Smooth muscle cell (in vitro differentiated cells): ENCODE measurements around the gene RNF227. TPM values are rescaled to one million over a fixed set of nuclear protein-coding genes. Genes with fewer than 3 reads are reported as not detected.

Experiments used
- DNase-seq: peaks from one replicate; lab custom pipeline; 2025; ENCODE audit not compliant: unreplicated experiment; lab: John Stamatoyannopoulos, UW
- H2AFZ ChIP-seq: fragments of 200-600 bp; sonication (generic); 2 replicates; pipeline ENCODE4 v1.6.0; 2016; ENCODE audit warnings: antibody characterized with exemption, low read depth, mild to moderate bottlenecking
- H3F3A ChIP-seq: fragments of 200-600 bp; sonication (generic); 2 replicates; pipeline ENCODE4 v1.6.0; 2017; ENCODE audit warnings: antibody characterized with exemption, low read depth
- H3K27ac ChIP-seq: fragments of 200-600 bp; sonication (generic); 2 replicates; pipeline ENCODE4 v1.5.1; 2016; ENCODE audit warnings: low read depth, mild to moderate bottlenecking
- H3K27me3 ChIP-seq: fragments of 200-600 bp; sonication (generic); 2 replicates; pipeline ENCODE4 v1.6.1; 2016; ENCODE audit warnings: low read depth, mild to moderate bottlenecking
- H3K36me3 ChIP-seq: fragments of 200-600 bp; sonication (generic); 2 replicates; pipeline ENCODE4 v1.5.1; 2016; ENCODE audit warnings: low read depth
- H3K4me1 ChIP-seq: fragments of 200-600 bp; sonication (generic); 2 replicates; pipeline ENCODE4 v1.5.1; 2016; ENCODE audit warnings: low read depth
- H3K4me2 ChIP-seq: fragments of 200-600 bp; sonication (generic); 2 replicates; pipeline ENCODE4 v1.6.0; 2016; ENCODE audit warnings: mild to moderate bottlenecking
- H3K4me3 ChIP-seq: fragments of 200-600 bp; sonication (generic); 2 replicates; pipeline ENCODE4 v1.5.1; 2016; ENCODE audit warnings: mild to moderate bottlenecking
- H3K79me2 ChIP-seq: fragments of 200-600 bp; sonication (generic); 2 replicates; pipeline ENCODE4 v1.6.0; 2016; ENCODE audit warnings: low read depth, mild to moderate bottlenecking
- H3K9ac ChIP-seq: fragments of 200-600 bp; sonication (generic); 2 replicates; pipeline ENCODE4 v1.6.0; 2016; ENCODE audit warnings: low read depth
- H3K9me3 ChIP-seq: fragments of 200-600 bp; sonication (generic); replicated peaks from 2 replicates; pipeline ENCODE4 v1.5.1; 2016; ENCODE audit warnings: low read depth
- H4K20me1 ChIP-seq: fragments of 200-600 bp; sonication (generic); 2 replicates; pipeline ENCODE4 v1.6.0; 2016; ENCODE audit warnings: low read depth
- CTCF ChIP-seq: fragments of 200-600 bp; sonication (generic); IDR thresholded peaks from 2 replicates; pipeline ENCODE4 v1.5.1; 2017; ENCODE audit warnings: borderline replicate concordance, mild to moderate bottlenecking, antibody characterized with exemption; ENCODE audit not compliant: insufficient read depth, poor library complexity, severe bottlenecking
- WGBS: methylation state at CpG from one replicate; pipeline ENCODE4 v1.1.7; 2016; ENCODE audit warnings: low lambda C conversion rate; 5-methylcytosine and 5-hydroxymethylcytosine counted together
- polyA plus RNA-seq: library from polyadenylated mRNA; unstranded; fragments of >200 nt; fragmentation: Nextera tagmentation; extraction: Ambion mirVana; gene quantifications from 2 replicates; pipeline ENCODE4 v1.2.1, GENCODE V29; 2016
- total RNA-seq: library from RNA; depleted of rRNA; stranded (reverse); fragments of >200 nt; gene quantifications from 2 replicates; pipeline ENCODE4 v1.2.3, GENCODE V29; 2014

Gene RNF227
- total RNA-seq (3.4 and 5.4 TPM in 2 replicates), polyA plus RNA-seq (3.5 and 5.1 TPM in 2 replicates)

GRCh38 chr17:7915611-7916384 lies at the start of gene RNF227:
RNF227 (minus strand) TSS chr17:7916289; CDS start chr17:7916195, 94 bp downstream.
- Histone ChIP-seq H3K9ac (peak within 1 kb of the TSS; percentile 84), H3K27me3 (no peaks in the 10 kb centered on the region), H3K4me1 (peaks cover 7% of the 10 kb centered on the region), H3K79me2 (no peaks in the 10 kb centered on the region), H3K4me2 (peak within 1 kb of the TSS; percentile 82), H3F3A (peaks cover 12% of the 10 kb centered on the region), H3K27ac (peak within 1 kb of the TSS; percentile 96), H4K20me1 (no peaks in the 10 kb centered on the region), H3K9me3 (no peaks in the 10 kb centered on the region), H2AFZ (peak within 1 kb of the TSS; percentile 81), H3K4me3 (peak within 1 kb of the TSS; percentile 46), H3K36me3 (no peaks in the 10 kb centered on the region)
- TF ChIP-seq CTCF: no peak
- peak; percentile 86 for DNase-seq
- 1% methylated on average over 83 of the region's 100 CpGs for WGBS

DNA sequence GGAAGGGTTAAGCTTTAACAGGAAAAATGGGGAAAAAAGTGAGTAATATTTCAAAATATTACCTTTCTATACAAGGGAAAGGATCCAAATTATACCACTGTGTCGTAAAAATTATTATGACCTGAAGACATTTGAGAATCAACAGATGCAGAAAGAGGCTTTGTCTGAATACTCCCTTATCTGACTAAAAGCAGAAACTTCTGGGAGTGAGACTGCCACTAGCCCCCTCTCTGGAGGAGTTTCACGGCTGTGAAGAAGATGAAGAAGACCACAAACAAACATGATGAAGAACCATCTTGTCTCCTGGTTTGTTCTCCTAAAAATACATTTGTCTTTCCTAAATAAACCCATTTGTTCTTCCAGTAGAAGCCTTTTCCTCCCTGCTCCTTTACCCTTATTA lies 45.3 kb upstream of the RNF227 start:
- no peaks in the 10 kb centered on the region for H3K9me3 ChIP-seq
- no peaks in the 10 kb centered on the region for H3K27me3 ChIP-seq
- WGBS: 24% methylated on average over 2 of the region's 2 CpGs
- no peaks in the 10 kb centered on the region for H3K36me3 ChIP-seq
- TF ChIP-seq CTCF: no peak
- no peak overlapping the region for H2AFZ ChIP-seq
- H3K9ac ChIP-seq: no peak overlapping the region
- H3K79me2 ChIP-seq: no peaks in the 10 kb centered on the region
- no peak overlapping the region for H3K27ac ChIP-seq
- no peak overlapping the region for H3K4me3 ChIP-seq
- H3K4me1 ChIP-seq: no peaks in the 10 kb centered on the region
- no peak overlapping the region for H3K4me2 ChIP-seq
- no peaks in the 10 kb centered on the region for H4K20me1 ChIP-seq
- H3F3A ChIP-seq: peaks cover 3% of the 10 kb centered on the region
- no peak for DNase-seq

GRCh38 chr17:7959503-7960253 lies 43.6 kb upstream of the RNF227 start:
- 93% methylated on average over 9 of the region's 9 CpGs for WGBS
- Histone ChIP-seq H3F3A (peaks cover 10% of the 10 kb centered on the region), H3K4me2 (no peak overlapping the region), H3K36me3 (no peaks in the 10 kb centered on the region), H3K4me3 (no peak overlapping the region), H3K27ac (no peak overlapping the region), H3K4me1 (no peaks in the 10 kb centered on the region), H3K27me3 (no peaks in the 10 kb centered on the region), H2AFZ (no peak overlapping the region), H3K9ac (no peak overlapping the region), H3K9me3 (no peaks in the 10 kb centered on the region), H3K79me2 (no peaks in the 10 kb centered on the region), H4K20me1 (no peaks in the 10 kb centered on the region)
- TF ChIP-seq CTCF: no peak
- DNase-seq: no peak
